HepG2 (cell line): Measurements from ENCODE around the gene SDCCAG8. TPM values are rescaled to one million over a fixed set of nuclear protein-coding genes. Genes with fewer than 3 reads are reported as not detected.

Source experiments
- BRD4 ChIP-seq: sonication (generic); formaldehyde crosslinking; IDR thresholded peaks from 2 replicates; pipeline ENCODE4 v1.4.0; 2020; ENCODE audit warnings: missing genetic modification reagents
- DMAP1 ChIP-seq: IDR thresholded peaks from 2 replicates; pipeline ENCODE4 v1.6.1; 2016
- FOXO4 ChIP-seq: sonication (generic); formaldehyde crosslinking; conservative IDR thresholded peaks from 2 replicates; pipeline ENCODE4 v1.8.1; 2023; ENCODE audit warnings: missing genetic modification reagents
- IRF1 ChIP-seq: sonication (generic); formaldehyde crosslinking; IDR thresholded peaks from 2 replicates; pipeline ENCODE4 v1.4.0; 2020; ENCODE audit warnings: low read depth, mild to moderate bottlenecking, missing genetic modification reagents
- IRF2 ChIP-seq: IDR thresholded peaks from 2 replicates; pipeline ENCODE4 v1.6.1; 2018; ENCODE audit warnings: missing genetic modification reagents, missing compliant biosample characterization
- IRX3 ChIP-seq: sonication (generic); formaldehyde crosslinking; IDR thresholded peaks from 2 replicates; pipeline ENCODE4 v1.8.1; 2023; ENCODE audit warnings: mild to moderate bottlenecking, low read depth, missing genetic modification reagents, borderline replicate concordance
- KAT2B ChIP-seq: fragments of 150-350 bp; IDR thresholded peaks from 2 replicates; pipeline ENCODE4 v1.6.1; 2014; ENCODE audit warnings: low read depth, low read length, borderline replicate concordance
- MYNN ChIP-seq: sonication (generic); formaldehyde crosslinking; IDR thresholded peaks from 2 replicates; pipeline ENCODE4 v1.4.0; 2020; ENCODE audit warnings: mild to moderate bottlenecking, low read depth, missing genetic modification reagents
- STAT5B ChIP-seq: sonication (generic); formaldehyde crosslinking; IDR thresholded peaks from 2 replicates; pipeline ENCODE4 v1.4.0; 2020; ENCODE audit warnings: missing genetic modification reagents
- TCF7L2 ChIP-seq: IDR thresholded peaks from 2 replicates; pipeline ENCODE4 v1.6.1; 2011; ENCODE audit warnings: mild to moderate bottlenecking, low read depth, low read length, moderate library complexity
- THRA ChIP-seq: sonication (generic); formaldehyde crosslinking; IDR thresholded peaks from 2 replicates; pipeline ENCODE4 v1.4.0; 2020; ENCODE audit warnings: missing genetic modification reagents, borderline replicate concordance
- TOE1 ChIP-seq: sonication (generic); formaldehyde crosslinking; IDR thresholded peaks from 2 replicates; pipeline ENCODE4 v1.4.0; 2020; ENCODE audit warnings: mild to moderate bottlenecking, missing genetic modification reagents
- U2AF2 ChIP-seq: fragments of 200-400 bp; formaldehyde crosslinking; IDR thresholded peaks from 2 replicates; pipeline ENCODE4 v1.6.1; 2017; ENCODE audit warnings: low read depth, mild to moderate bottlenecking, low read length
- ZNF207 ChIP-seq: fragments of 450-650 bp; IDR thresholded peaks from 2 replicates; pipeline ENCODE4 v1.6.1; 2016; ENCODE audit warnings: antibody characterized with exemption, borderline replicate concordance
- polyA plus RNA-seq, 8 experiments: library from polyadenylated mRNA; depleted of rRNA in 3 of 8; stranded (reverse) in 7 of 8; unstranded in 1 of 8; fragments of >200 nt; fragmentation: Illumina TruSeq in 4 of 8; extraction: Trizol in 4 of 8; gene quantifications; 2 replicates each; pipeline versions ENCODE4 v1.2.1 to v1.2.3, GENCODE V29; 2011 to 2016; ENCODE audit warnings: low read depth in 4 of 8, missing spikeins in 1 of 8, mixed read lengths in 1 of 8; ENCODE audit not compliant: insufficient read depth in 1 of 8
- total RNA-seq, 5 experiments: library from RNA; depleted of rRNA; stranded (reverse); fragments of >200 nt; fragmentation: Illumina TruSeq; extraction: Trizol; gene quantifications; 2 replicates each; pipeline ENCODE4 v1.2.3, GENCODE V29; 2016; ENCODE audit warnings: low read depth in 1 of 5
- TF ChIP-seq, protein P1 (sequence below): sonication (generic); formaldehyde crosslinking; IDR thresholded peaks from 2 replicates; pipeline ENCODE4 v1.5.0; 2020; ENCODE audit warnings: mild to moderate bottlenecking, missing genetic modification reagents, borderline replicate concordance
- TF ChIP-seq, protein P2 (sequence below): sonication (generic); formaldehyde crosslinking; IDR thresholded peaks from 2 replicates; pipeline ENCODE4 v1.4.0; 2020; ENCODE audit warnings: missing genetic modification reagents
- TF ChIP-seq, protein P3 (sequence below): sonication (generic); formaldehyde crosslinking; IDR thresholded peaks from 2 replicates; pipeline ENCODE4 v1.4.0; 2020; ENCODE audit warnings: missing genetic modification reagents; ENCODE audit errors: not compliant biosample characterization
- TF ChIP-seq, protein P4 (sequence below): sonication (generic); formaldehyde crosslinking; IDR thresholded peaks from 2 replicates; pipeline ENCODE4 v1.4.0; 2020; ENCODE audit warnings: missing genetic modification reagents, mild to moderate bottlenecking, borderline replicate concordance

The SDCCAG8 gene
- total and polyA plus RNA-seq, 2 of the 13 experiments (the other 11 are each of a cell fraction or from before 2014, with no cell fraction given): 9.5 to 13.4 TPM

DNA sequence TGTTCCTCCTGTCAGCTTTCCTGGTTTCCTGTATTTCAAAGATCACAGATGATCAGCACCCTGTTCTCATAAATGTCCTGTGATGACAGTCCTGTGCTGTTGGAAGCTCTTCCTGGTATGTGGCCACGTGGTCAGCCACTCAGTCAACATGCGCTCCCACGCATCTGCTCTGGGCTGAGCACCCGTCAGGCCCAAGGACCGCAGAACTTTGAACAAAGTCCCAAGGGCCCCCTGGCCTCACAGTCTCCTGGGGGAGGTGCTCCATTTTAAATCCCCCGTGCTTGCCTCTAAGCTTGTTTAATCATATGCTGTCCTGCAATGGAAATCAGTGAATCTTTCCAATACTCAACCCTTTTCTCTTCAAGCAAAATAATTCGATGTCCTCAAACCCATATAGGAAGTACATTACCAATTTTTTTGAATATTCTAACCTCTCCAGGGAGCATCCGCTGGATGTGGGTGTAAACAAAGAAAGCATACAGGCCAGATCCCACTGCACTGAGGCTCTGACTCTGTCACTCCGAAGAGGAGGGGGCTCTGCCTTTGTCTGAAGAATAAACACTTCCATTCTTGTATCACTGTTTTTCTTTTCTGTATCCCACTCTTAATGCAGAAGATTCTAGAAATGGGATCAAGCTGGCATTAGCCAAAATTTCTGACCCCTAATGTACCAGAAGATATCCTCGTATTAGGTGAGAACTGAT lies 250.3 kb downstream of the SDCCAG8 start (continued):
- TF ChIP-seq, protein P1, sequence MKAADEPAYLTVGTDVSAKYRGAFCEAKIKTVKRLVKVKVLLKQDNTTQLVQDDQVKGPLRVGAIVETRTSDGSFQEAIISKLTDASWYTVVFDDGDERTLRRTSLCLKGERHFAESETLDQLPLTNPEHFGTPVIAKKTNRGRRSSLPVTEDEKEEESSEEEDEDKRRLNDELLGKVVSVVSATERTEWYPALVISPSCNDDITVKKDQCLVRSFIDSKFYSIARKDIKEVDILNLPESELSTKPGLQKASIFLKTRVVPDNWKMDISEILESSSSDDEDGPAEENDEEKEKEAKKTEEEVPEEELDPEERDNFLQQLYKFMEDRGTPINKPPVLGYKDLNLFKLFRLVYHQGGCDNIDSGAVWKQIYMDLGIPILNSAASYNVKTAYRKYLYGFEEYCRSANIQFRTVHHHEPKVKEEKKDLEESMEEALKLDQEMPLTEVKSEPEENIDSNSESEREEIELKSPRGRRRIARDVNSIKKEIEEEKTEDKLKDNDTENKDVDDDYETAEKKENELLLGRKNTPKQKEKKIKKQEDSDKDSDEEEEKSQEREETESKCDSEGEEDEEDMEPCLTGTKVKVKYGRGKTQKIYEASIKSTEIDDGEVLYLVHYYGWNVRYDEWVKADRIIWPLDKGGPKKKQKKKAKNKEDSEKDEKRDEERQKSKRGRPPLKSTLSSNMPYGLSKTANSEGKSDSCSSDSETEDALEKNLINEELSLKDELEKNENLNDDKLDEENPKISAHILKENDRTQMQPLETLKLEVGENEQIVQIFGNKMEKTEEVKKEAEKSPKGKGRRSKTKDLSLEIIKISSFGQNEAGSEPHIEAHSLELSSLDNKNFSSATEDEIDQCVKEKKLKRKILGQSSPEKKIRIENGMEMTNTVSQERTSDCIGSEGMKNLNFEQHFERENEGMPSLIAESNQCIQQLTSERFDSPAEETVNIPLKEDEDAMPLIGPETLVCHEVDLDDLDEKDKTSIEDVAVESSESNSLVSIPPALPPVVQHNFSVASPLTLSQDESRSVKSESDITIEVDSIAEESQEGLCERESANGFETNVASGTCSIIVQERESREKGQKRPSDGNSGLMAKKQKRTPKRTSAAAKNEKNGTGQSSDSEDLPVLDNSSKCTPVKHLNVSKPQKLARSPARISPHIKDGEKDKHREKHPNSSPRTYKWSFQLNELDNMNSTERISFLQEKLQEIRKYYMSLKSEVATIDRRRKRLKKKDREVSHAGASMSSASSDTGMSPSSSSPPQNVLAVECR (CRISPR knock-in tag): peak; percentile 74; the same call in 1 of the 2 replicates
- TF ChIP-seq U2AF2 (no peak), THRA (CRISPR knock-in tag) (peak; percentile 44; the same call in 1 of the 2 replicates), IRX3 (CRISPR knock-in tag) (no peak), TCF7L2 (no peak), ZNF207 (no peak), FOXO4 (CRISPR knock-in tag) (no peak), TOE1 (CRISPR knock-in tag) (no peak), BRD4 (CRISPR knock-in tag) (no peak), IRF2 (CRISPR knock-in tag) (peak; percentile 74; the same call in 1 of the 2 replicates), KAT2B (no peak), STAT5B (CRISPR knock-in tag) (no peak), IRF1 (CRISPR knock-in tag) (no peak), DMAP1 (CRISPR knock-in tag) (peak; percentile 84), MYNN (CRISPR knock-in tag) (no peak)
- TF ChIP-seq, protein P2, sequence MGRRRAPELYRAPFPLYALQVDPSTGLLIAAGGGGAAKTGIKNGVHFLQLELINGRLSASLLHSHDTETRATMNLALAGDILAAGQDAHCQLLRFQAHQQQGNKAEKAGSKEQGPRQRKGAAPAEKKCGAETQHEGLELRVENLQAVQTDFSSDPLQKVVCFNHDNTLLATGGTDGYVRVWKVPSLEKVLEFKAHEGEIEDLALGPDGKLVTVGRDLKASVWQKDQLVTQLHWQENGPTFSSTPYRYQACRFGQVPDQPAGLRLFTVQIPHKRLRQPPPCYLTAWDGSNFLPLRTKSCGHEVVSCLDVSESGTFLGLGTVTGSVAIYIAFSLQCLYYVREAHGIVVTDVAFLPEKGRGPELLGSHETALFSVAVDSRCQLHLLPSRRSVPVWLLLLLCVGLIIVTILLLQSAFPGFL (CRISPR knock-in tag): no peak
- TF ChIP-seq, protein P3, sequence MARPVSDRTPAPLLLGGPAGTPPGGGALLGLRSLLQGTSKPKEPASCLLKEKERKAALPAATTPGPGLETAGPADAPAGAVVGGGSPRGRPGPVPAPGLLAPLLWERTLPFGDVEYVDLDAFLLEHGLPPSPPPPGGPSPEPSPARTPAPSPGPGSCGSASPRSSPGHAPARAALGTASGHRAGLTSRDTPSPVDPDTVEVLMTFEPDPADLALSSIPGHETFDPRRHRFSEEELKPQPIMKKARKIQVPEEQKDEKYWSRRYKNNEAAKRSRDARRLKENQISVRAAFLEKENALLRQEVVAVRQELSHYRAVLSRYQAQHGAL (CRISPR knock-in tag): no peak
- TF ChIP-seq, protein P4, sequence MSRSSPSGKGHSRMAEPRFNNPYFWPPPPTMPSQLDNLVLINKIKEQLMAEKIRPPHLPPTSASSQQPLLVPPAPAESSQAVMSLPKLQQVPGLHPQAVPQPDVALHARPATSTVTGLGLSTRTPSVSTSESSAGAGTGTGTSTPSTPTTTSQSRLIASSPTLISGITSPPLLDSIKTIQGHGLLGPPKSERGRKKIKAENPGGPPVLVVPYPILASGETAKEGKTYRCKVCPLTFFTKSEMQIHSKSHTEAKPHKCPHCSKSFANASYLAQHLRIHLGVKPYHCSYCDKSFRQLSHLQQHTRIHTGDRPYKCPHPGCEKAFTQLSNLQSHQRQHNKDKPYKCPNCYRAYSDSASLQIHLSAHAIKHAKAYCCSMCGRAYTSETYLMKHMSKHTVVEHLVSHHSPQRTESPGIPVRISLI (CRISPR knock-in tag): no peak
